OCI-LY1 (cell line): ENCODE data around the gene EFNA3.

ENCODE experiments used
- H2AFZ ChIP-seq: fragments of 200-600 bp; sonication (generic), shearing (Covaris generic); 2 replicates; pipeline ENCODE4 v1.6.0; 2014; ENCODE audit warnings: antibody characterized with exemption, mild to moderate bottlenecking, low read length
- H3F3A ChIP-seq: fragments of 200-600 bp; sonication (generic), shearing (Covaris generic); 2 replicates; pipeline ENCODE4 v1.6.0; 2014; ENCODE audit warnings: mild to moderate bottlenecking, antibody characterized with exemption, low read length, moderate library complexity; ENCODE audit not compliant: insufficient read depth
- H3K27ac ChIP-seq: fragments of 200-600 bp; sonication (generic); 2 replicates; pipeline ENCODE4 v1.5.1; 2014; ENCODE audit warnings: low read length, mixed run types, mild to moderate bottlenecking, low read depth; ENCODE audit not compliant: poor library complexity, severe bottlenecking
- H3K27me3 ChIP-seq: fragments of 200-600 bp; sonication (generic); 2 replicates; pipeline ENCODE4 v1.6.0; 2014; ENCODE audit warnings: antibody characterized with exemption, mild to moderate bottlenecking, low read length, moderate library complexity; ENCODE audit not compliant: insufficient read depth
- H3K36me3 ChIP-seq: fragments of 200-600 bp; sonication (generic); 2 replicates; pipeline ENCODE4 v1.6.1; 2014; ENCODE audit warnings: mild to moderate bottlenecking, antibody characterized with exemption, low read length, moderate library complexity, mixed read lengths; ENCODE audit not compliant: insufficient read depth
- H3K4me1 ChIP-seq: fragments of 200-600 bp; sonication (generic); 2 replicates; pipeline ENCODE4 v1.5.1; 2014; ENCODE audit warnings: mild to moderate bottlenecking, low read length, moderate library complexity; ENCODE audit not compliant: insufficient read depth, severe bottlenecking
- H3K4me2 ChIP-seq: fragments of 200-600 bp; sonication (generic), shearing (Covaris generic); 2 replicates; pipeline ENCODE4 v1.6.1; 2014; ENCODE audit warnings: low read length
- H3K4me3 ChIP-seq: fragments of 200-600 bp; sonication (generic); 2 replicates; pipeline ENCODE4 v1.5.1; 2014; ENCODE audit warnings: low read length, low read depth, mild to moderate bottlenecking, mixed read lengths; ENCODE audit not compliant: poor library complexity, severe bottlenecking
- H3K79me2 ChIP-seq: fragments of 200-600 bp; shearing (Covaris generic); 2 replicates; pipeline ENCODE4 v1.6.1; 2016; ENCODE audit warnings: mixed run types, low read length, mixed read lengths; ENCODE audit not compliant: insufficient read depth
- H3K9ac ChIP-seq: fragments of 200-600 bp; sonication (generic), shearing (Covaris generic); 2 replicates; pipeline ENCODE4 v1.6.1; 2014; ENCODE audit warnings: mild to moderate bottlenecking, low read length, mixed read lengths
- H3K9me2 ChIP-seq: fragments of 200-600 bp; sonication (generic), shearing (Covaris generic); 2 replicates; pipeline ENCODE4 v1.6.1; 2014; ENCODE audit warnings: low read depth, mild to moderate bottlenecking, low read length, mixed read lengths
- H3K9me3 ChIP-seq: fragments of 200-600 bp; shearing (Covaris generic); 2 replicates; pipeline ENCODE4 v1.6.1; 2014; ENCODE audit warnings: low read length, mixed read lengths
- H4K20me1 ChIP-seq: fragments of 200-600 bp; sonication (generic), shearing (Covaris generic); 2 replicates; pipeline ENCODE4 v1.6.0; 2016; ENCODE audit warnings: mild to moderate bottlenecking, low read length; ENCODE audit not compliant: insufficient read depth
- EZH2 ChIP-seq: fragments of 200-600 bp; sonication (generic), shearing (Covaris generic); IDR thresholded peaks from 2 replicates; pipeline ENCODE4 v1.8.0; 2017; ENCODE audit warnings: borderline replicate concordance, mixed run types, mild to moderate bottlenecking, antibody characterized with exemption, low read length, moderate library complexity, mixed read lengths
- TF ChIP-seq, protein P1 (sequence below): fragments of 200-600 bp; sonication (generic), shearing (Covaris generic); IDR thresholded peaks from 2 replicates; pipeline ENCODE4 v1.5.1; 2017; ENCODE audit warnings: mild to moderate bottlenecking, antibody characterized with exemption, low read length, moderate library complexity, mixed read lengths

Gene EFNA3

DNA sequence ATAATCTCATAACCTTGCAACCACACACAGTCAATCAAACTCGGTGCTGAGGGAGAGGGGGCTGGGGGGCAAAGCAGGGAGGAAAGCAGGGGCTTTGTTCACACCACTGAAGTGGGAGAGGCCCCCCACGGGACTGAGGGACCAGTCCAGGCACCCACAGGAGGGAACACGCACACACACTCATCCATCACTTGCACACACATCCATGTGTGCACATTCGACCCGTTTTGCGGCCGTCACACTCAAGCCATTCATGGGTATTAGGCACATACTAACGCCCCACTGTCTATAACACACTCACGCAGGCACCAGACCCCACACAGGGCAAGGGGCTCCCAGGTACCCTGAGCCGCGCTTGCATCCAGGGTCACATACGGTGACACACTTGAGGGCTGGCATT lies 14.0 kb downstream of the EFNA3 start:
- Histone ChIP-seq H3K9me3 (no peaks in the 10 kb centered on the region), H4K20me1 (no peaks in the 10 kb centered on the region), H3K9me2 (no peaks in the 10 kb centered on the region), H3K4me1 (peaks cover 4% of the 10 kb centered on the region), H3K27ac (no peak overlapping the region), H3K4me3 (no peak overlapping the region), H3K4me2 (no peak overlapping the region), H3K79me2 (no peaks in the 10 kb centered on the region), H3F3A (no peaks in the 10 kb centered on the region), H3K9ac (no peak overlapping the region), H2AFZ (no peak overlapping the region), H3K27me3 (no peaks in the 10 kb centered on the region; the same call in 1 of the 2 replicates), H3K36me3 (no peaks in the 10 kb centered on the region)
- TF ChIP-seq, protein P1, sequence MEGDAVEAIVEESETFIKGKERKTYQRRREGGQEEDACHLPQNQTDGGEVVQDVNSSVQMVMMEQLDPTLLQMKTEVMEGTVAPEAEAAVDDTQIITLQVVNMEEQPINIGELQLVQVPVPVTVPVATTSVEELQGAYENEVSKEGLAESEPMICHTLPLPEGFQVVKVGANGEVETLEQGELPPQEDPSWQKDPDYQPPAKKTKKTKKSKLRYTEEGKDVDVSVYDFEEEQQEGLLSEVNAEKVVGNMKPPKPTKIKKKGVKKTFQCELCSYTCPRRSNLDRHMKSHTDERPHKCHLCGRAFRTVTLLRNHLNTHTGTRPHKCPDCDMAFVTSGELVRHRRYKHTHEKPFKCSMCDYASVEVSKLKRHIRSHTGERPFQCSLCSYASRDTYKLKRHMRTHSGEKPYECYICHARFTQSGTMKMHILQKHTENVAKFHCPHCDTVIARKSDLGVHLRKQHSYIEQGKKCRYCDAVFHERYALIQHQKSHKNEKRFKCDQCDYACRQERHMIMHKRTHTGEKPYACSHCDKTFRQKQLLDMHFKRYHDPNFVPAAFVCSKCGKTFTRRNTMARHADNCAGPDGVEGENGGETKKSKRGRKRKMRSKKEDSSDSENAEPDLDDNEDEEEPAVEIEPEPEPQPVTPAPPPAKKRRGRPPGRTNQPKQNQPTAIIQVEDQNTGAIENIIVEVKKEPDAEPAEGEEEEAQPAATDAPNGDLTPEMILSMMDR = no peak
- no peak for TF ChIP-seq EZH2

DNA sequence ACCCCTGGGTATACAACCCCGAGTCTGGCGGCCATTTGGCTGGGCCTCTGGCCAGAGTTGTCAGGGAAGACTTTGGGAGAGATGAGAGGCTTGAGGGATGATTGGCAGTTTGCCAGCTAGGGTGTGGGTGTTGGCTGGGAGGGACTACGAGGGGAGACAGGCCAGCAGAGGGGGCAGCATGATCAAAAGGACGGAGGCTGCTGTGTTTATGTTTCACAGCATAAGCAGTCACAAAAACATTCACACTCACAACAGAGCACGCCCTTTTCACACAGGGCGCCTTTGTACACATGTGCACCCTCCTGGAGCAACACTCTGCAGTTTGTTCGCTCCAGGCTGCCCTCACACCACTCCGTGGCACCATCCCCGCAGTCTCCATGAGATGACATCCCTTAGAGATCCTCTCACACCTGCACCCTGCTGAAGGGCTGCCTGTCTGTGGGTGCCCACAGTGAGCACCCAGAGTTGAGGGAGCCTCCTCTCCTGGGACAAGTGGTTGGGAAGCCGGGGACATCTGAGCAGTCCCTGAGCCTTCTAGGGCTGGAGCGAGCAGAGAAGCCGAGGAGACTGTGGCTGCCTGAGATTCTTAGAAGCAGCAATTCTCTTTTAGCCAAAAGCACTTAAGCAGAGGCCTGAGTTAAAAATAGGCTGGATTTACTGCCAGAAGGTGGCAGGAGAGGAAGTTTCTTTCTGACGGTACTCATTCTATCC lies 15.4 kb downstream of the EFNA3 start:
- Histone ChIP-seq H3K27me3 (no peaks in the 10 kb centered on the region; the same call in 1 of the 2 replicates), H3F3A (no peaks in the 10 kb centered on the region), H3K9me3 (no peaks in the 10 kb centered on the region), H3K4me2 (no peak overlapping the region), H3K36me3 (no peaks in the 10 kb centered on the region), H4K20me1 (no peaks in the 10 kb centered on the region), H3K27ac (no peak overlapping the region), H3K9me2 (no peaks in the 10 kb centered on the region), H3K4me1 (peaks cover 4% of the 10 kb centered on the region), H3K9ac (no peak overlapping the region), H2AFZ (no peak overlapping the region), H3K79me2 (no peaks in the 10 kb centered on the region), H3K4me3 (no peak overlapping the region)
- TF ChIP-seq, protein P1 = peak; percentile 21; the same call in 1 of the 2 replicates
- no peak for TF ChIP-seq EZH2

DNA sequence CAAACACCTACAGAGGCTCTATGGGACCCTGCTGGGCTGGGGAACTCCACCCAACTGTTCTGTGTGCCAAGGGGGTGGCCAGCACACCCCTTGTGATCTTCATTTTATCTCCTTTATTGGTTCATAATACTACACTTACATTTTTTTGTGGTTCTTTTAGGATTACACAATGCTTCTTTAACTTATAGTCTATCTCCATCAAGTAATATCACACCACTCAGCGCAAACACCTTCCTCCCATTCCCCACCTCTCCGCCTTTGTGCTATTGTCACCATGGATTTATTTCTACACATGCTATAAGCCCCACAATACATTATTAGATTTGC lies 15.9 kb downstream of the EFNA3 start:
- Histone ChIP-seq H3K9ac (no peak overlapping the region), H3K9me3 (no peaks in the 10 kb centered on the region), H3K9me2 (no peaks in the 10 kb centered on the region), H3K36me3 (no peaks in the 10 kb centered on the region), H3K27ac (no peak overlapping the region), H3K4me2 (no peak overlapping the region), H3K4me3 (no peak overlapping the region), H3K79me2 (no peaks in the 10 kb centered on the region), H3K4me1 (peaks cover 4% of the 10 kb centered on the region), H2AFZ (no peak overlapping the region), H3F3A (no peaks in the 10 kb centered on the region), H4K20me1 (no peaks in the 10 kb centered on the region), H3K27me3 (no peaks in the 10 kb centered on the region; the same call in 1 of the 2 replicates)
- TF ChIP-seq, protein P1 = no peak
- TF ChIP-seq EZH2 = no peak
